ENCODE measurements around the gene ABCB9.

DNA sequence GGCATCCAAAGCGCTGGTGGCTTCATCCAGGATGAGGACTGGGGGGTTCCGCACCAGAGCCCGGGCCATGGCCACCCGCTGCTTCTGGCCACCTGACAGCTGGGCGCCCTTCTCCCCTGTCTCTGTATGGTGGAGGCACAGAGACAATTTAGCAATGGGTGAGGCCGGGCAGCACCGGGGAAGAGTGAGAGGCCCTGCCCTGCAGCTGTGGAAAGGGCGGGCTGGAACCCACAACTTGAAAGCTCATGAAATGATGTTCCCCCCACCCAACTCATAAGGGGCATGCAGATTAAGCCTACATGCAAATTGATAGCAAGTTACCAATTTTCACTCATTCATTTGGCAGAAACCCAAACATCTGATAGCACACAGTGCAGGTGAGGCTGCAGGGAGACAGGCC is 34.1 kb downstream of the ABCB9 start:
- TF ChIP-seq, protein P1, sequence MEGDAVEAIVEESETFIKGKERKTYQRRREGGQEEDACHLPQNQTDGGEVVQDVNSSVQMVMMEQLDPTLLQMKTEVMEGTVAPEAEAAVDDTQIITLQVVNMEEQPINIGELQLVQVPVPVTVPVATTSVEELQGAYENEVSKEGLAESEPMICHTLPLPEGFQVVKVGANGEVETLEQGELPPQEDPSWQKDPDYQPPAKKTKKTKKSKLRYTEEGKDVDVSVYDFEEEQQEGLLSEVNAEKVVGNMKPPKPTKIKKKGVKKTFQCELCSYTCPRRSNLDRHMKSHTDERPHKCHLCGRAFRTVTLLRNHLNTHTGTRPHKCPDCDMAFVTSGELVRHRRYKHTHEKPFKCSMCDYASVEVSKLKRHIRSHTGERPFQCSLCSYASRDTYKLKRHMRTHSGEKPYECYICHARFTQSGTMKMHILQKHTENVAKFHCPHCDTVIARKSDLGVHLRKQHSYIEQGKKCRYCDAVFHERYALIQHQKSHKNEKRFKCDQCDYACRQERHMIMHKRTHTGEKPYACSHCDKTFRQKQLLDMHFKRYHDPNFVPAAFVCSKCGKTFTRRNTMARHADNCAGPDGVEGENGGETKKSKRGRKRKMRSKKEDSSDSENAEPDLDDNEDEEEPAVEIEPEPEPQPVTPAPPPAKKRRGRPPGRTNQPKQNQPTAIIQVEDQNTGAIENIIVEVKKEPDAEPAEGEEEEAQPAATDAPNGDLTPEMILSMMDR (IDR thresholded peaks at IDR 0.05) = no peak
- TF ChIP-seq EZH2 (IDR thresholded peaks at IDR 0.05; ENCODE audit: borderline replicate concordance, insufficient read depth, low read depth, low read length, poor library complexity, severe bottlenecking) = no peak

Measured in B cell (primary cell).